ENCODE measurements around the gene FAM151B.
A peak's percentile ranks its signal among the peaks of the same experiment; 100 is the strongest.
"Not testable (repeated sequence)": the region's sequence is repeated elsewhere in the genome, so short reads cannot be mapped to it uniquely, and the experiment has no call there.

FAM151B gene, protein sequence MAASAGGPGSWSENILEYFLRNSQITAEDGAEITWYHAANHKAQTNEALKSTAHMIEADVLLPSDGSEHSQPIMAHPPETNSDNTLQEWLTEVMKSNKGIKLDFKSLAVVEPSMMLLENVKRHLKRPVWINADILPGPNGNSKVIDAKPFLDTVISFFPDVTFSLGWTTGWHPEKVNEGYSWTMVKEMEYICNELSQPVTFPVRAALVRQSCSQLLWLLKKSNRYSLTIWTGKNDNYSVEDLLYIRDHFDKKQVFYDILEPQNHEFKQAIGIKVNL

GRCh38 chr5:80487829-80488721, at the start of gene FAM151B:
TSS of gene FAM151B (plus strand) at chr5:80488100. CDS start at chr5:80488124, 24 bp downstream.
- no peak for FAIRE-seq

DNA sequence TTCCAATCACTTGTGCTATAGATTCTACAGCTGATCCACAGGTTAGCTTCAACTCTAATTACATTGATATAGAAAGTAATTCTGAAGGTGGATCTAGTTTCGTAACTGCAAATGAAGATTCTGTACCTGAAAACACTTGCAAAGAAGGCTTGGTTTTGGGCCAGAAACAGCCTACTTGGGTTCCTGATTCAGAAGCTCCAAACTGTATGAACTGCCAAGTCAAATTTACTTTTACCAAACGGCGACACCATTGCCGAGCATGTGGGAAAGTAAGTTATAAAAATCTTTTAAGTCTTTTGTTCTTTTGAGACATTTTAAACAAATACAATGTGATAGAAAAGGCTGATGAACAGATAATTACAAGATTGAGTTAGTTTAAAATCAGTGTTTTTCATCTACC, 49.2 kb upstream of the FAM151B start:
- FAIRE-seq: no peak

GRCh38 chr5:80439213-80439612, 48.7 kb upstream of the FAM151B start:
- peak; percentile 4 for FAIRE-seq

DNA sequence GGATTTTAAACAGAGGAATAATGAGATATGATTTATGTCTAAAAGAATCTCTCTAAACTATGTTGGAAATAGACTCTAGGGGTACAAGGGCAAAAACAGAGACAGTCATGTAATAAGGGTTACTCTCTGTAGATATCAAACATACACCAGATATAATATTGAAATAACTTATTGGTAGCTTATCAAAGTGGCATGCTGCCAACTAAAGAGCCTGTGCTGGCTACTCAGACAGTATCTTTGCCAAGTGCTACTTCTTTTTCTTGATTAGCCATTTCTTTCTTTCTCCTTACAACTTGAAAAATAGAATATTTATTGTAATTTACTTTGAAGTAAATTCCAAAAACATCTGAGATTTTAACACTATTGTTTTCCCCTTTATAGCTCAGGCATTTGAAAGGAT, 45.2 kb upstream of the FAM151B start:
- FAIRE-seq: no peak

GRCh38 chr5:80453366-80453765, 34.5 kb upstream of the FAM151B start:
- no peak for FAIRE-seq

GRCh38 chr5:80463269-80463668, 24.6 kb upstream of the FAM151B start:
- FAIRE-seq: no peak

DNA sequence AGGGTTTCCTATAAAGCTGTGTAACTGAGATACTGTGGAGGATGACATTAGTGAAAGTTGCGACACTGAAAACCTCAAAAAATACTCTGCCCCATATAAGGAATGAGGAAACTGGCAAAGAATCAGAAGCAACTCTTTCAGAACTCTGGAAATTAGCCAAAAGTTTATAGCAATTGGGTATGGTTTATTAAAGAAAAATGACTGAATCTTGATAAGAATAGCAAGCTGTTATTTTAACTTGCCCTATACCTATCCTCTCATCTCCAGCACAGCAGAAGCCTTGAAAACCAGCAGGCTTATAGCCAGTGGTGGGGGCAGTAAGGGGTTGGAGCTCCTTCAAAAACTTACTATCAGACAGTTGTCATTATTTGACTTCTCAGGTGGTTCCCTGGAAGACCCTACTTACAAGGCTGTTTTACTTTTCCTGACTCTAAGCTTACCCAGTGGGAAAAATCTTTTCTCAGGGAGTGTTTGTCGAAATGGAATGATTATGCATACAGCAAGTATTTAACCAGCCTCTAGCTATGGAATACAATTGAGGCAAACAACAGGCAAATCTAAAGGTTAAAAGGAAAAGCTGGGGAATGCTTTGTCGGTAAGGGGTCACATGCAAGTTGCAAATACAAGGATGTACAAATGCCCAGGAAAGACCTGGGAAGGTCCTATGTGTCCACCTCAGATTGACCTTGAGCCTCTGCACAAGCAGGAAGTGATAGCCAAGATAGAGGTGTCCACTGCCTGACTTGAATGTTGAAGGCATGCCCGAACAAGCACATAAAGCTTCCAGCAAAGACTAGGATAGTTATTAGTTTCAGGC, 21.0 kb upstream of the FAM151B start:
- no peak for FAIRE-seq

- no peak for FAIRE-seq
These were observed 19.8 kb upstream of the FAM151B start for GRCh38 chr5:80468131-80468530.

- not testable (repeated sequence) for FAIRE-seq
These were observed 17.3 kb upstream of the FAM151B start for GRCh38 chr5:80470631-80471030.

GRCh38 chr5:80474929-80475328, 13.0 kb upstream of the FAM151B start:
- FAIRE-seq: no peak

DNA sequence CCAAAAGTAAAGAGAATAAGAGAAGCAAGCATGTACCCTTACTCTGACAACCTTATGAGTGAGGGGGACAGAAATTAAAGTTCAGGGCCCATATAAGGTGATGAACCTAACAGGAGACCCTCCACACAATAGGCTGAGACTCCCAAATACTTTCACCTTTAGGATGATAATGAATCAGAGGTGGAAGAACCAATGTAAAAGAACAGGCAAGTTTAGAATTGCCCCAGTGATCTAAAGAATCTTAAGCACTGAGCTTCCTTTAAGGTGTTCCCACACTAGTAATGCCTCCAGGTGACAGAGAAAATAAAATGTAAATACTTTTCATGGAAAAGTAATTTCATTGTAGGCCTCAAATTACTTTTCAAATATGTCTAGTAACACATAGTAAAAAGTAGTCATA, 8.2 kb upstream of the FAM151B start:
- no peak for FAIRE-seq

- no peak for FAIRE-seq
These were observed 7.5 kb upstream of the FAM151B start for GRCh38 chr5:80480354-80480753.

- no peak for FAIRE-seq
These were observed 6.6 kb upstream of the FAM151B start for GRCh38 chr5:80481019-80481893.

GRCh38 chr5:80482578-80482977, 5.3 kb upstream of the FAM151B start:
- FAIRE-seq: no peak

DNA sequence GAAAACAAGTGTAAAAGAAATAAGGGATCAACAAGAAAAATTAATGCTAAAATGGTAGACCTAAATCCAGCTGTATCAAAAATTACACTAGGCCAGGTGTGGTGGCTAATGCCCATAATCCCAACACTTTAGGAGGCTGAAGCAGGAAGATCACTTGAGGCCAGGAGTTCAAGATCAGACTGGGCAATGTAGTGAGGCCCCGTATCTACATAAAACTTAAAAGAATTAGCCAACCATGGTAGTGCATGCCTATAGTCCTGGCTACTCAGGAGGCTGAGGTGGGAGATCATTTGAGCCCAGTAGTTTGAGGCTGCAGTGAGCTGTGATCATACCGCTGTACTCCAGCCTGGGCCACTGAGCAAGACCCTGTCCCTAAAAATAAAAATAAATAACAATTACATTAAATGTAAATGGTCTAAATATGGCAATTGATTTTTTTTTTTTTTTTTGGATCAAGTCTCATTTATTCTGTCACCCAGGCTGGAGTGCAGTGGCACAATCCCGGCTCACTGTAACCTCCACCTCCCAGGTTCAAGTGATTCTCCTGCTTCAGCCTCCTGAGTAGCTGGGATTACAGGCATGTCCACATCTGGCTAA, 4.2 kb upstream of the FAM151B start:
- no peak for FAIRE-seq

- FAIRE-seq: no peak
These were observed 464 bp upstream of the FAM151B start for GRCh38 chr5:80487444-80487828.

DNA sequence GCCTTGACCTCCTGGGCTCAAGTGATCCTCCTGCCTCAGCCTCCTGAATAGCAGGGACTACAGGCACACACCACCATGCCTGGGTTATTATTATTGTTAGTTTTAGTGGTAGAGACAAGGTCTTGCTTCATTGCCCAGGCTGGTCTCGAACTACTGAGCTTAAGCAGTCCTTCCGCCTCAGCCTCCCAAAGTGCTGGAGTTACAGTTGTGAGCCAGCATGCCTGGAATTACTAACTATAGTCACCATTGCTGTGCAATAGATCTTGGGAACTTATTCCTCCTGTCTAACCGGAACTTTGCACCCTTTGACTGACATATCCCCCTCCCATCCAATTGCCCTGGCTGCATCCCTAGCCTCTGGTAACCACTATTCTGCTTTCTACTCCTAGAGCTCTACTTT, 3.4 kb downstream of the FAM151B start:
- no peak for FAIRE-seq

GRCh38 chr5:80492741-80493140, 4.8 kb downstream of the FAM151B start:
- no peak for FAIRE-seq

GRCh38 chr5:80493443-80493842, 5.5 kb downstream of the FAM151B start:
- not testable (repeated sequence) for FAIRE-seq

GRCh38 chr5:80495891-80496290, 8.0 kb downstream of the FAM151B start:
- no peak for FAIRE-seq

- no peak for FAIRE-seq
These were observed 14.9 kb downstream of the FAM151B start for GRCh38 chr5:80502800-80503199.

DNA sequence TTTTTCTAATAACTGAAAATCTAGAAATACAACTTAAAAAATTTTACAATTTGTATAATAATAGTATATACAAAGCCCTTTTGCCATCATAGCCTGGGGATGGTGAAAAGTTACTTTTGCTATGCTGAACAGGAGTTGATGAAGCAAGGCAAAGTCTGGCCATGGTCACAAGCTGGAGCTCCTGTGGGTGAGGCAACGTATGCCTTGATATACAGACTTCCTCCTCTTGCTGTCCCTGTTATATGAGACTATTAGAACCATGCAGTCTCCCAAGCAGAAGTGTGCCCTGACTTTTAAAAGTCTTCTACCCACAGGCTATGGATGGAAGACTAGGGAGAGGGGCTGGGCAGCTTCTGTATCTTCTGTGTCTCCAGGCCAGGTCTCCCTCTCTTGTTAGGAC, 15.7 kb downstream of the FAM151B start:
- FAIRE-seq: no peak
